ENCODE results near the gene SEC63. TPM values are rescaled to one million over a fixed set of nuclear protein-coding genes. Genes with fewer than 3 reads are reported as not detected.
"Not testable (repeated sequence)": the region's sequence is repeated elsewhere in the genome, so short reads cannot be mapped to it uniquely, and the experiment has no call there.

SEC63 gene
- total and polyA plus RNA-seq, 2 of the 4 experiments (the other 2 are of a cell fraction) = 8.6 to 22.4 TPM

DNA sequence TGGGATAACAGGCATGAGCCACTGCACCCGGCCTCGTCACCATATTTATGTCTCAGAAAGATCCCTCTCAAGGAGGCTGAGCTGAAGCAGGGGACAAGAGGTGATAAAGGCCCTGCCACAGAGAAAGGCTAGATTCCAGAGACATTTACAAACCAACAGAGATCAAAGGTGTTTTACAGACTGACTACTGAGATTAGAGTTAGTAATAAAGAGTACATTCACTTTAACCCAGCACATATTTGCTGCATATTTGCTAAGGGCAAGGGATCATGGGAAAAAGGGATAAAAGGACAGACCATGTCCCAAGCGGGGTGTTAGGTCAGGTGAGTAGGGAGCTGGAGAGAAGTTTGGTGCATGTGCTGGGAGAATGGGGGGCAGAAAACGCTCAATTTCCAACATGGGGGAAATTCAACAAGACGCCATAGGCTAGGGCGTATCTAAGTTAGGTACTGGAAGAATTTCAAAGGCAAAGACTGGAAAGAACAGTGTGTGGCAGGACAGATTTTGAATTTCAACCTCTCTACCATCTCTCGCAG, 43.8 kb upstream of the SEC63 start (continued):
- no peak for TF ChIP-seq CTCF (conservative IDR thresholded peaks at IDR 0.05; ENCODE audit: low read depth, low read length)

DNA sequence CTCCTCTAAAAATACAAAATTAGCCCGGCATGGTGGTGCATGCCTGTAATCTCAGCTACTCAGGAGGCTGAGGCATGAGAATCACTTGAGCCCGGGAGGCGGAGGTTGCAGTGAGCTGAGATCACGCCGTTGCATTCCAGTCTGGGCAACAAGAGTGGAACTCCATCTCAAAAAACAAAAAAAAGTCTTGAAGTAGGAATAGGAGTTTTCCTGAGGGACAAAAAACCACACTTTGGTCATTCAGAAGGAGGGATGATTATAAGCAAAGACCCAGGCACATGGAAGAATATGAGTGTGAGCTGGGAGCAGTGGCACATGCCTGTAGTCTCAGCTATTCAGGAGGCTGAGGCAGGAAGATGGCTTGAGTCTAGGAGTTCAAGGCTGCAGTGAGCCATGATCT, 42.3 kb upstream of the SEC63 start:
- 96% methylated on average over 4 of the region's 5 CpGs; no CpG with 5 or more reads in 1 of the 2 experiments for WGBS, 2 experiments (ENCODE audit: extremely low coverage in 2 of 2, insufficient read length in 1 of 2)
- H4K8ac ChIP-seq (ENCODE audit: low read depth in 2 of 2, low read length in 2 of 2); H3K27ac ChIP-seq (ENCODE audit: insufficient read depth, low read length); dilution Hi-C loops (cut with HindIII; ENCODE audit: low sequenced_read_pairs, unreplicated experiment); H2BK5ac ChIP-seq (ENCODE audit: low read depth, low read length, poor library complexity, severe bottlenecking); H4K91ac ChIP-seq (ENCODE audit: insufficient read depth, low read depth, low read length); H3K56ac ChIP-seq (ENCODE audit: extremely low read depth, insufficient read depth, low read length); H4K20me1 ChIP-seq (ENCODE audit: insufficient read depth, low read length); H3K18ac ChIP-seq (ENCODE audit: low read depth, low read length); CTCF ChIA-PET; H3K9me3 ChIP-seq (ENCODE audit: control insufficient read depth, insufficient read depth, low read length); H2AFZ ChIP-seq (replicated peaks; ENCODE audit: low read length, poor library complexity); H4K5ac ChIP-seq (ENCODE audit: low read depth, low read length); DNase-seq; H3K36me3 ChIP-seq (ENCODE audit: control insufficient read depth, insufficient read depth, low read length); H2BK120ac ChIP-seq (ENCODE audit: low read depth, low read length); POLR2A ChIA-PET (ENCODE audit: unreplicated experiment); H3K4me2 ChIP-seq (ENCODE audit: low read depth, low read length); H2BK20ac ChIP-seq (ENCODE audit: low read depth, low read length); H3K27me3 ChIP-seq (ENCODE audit: control insufficient read depth, insufficient read depth, low read length); H3K4me3 ChIP-seq (ENCODE audit: insufficient read depth, low read depth, low read length); intact Hi-C loops (cut with micrococcal nuclease); BruUV-seq (replicated peaks); H3K9me1 ChIP-seq (ENCODE audit: insufficient read depth, low read length); H3K79me1 ChIP-seq (ENCODE audit: low read depth in 1 of 2, low read length in 2 of 2); H2AK5ac ChIP-seq (ENCODE audit: low read depth, low read length); H3K9ac ChIP-seq (ENCODE audit: low read depth, low read length); H3K23ac ChIP-seq (ENCODE audit: low read depth, low read length); in situ Hi-C loops (cut with MboI; ENCODE audit: low sequenced_read_pairs); ATAC-seq (ENCODE audit: low read depth); H2BK15ac ChIP-seq (ENCODE audit: low read depth, low read length); H3K4ac ChIP-seq (ENCODE audit: low read depth, low read length); H3K14ac ChIP-seq (replicated peaks; ENCODE audit: low read depth, low read length); H3K4me1 ChIP-seq (ENCODE audit: control insufficient read depth, insufficient read depth, low read length); H2AK9ac ChIP-seq (replicated peaks; ENCODE audit: low read depth, low read length, poor library complexity): not testable (repeated sequence)
